ENCODE measurements around the gene CDO1.

- TF ChIP-seq CTCF (conservative IDR thresholded peaks at IDR 0.05 in 1 of 2, IDR thresholded peaks at IDR 0.05 in 1 of 2; ENCODE audit: extremely low read depth in 1 of 2, insufficient read depth in 1 of 2, low read depth in 1 of 2, low read length in 2 of 2) (no peak), EZH2 (IDR thresholded peaks at IDR 0.05; ENCODE audit: borderline replicate concordance, low read length) (no peak)
Observed at GRCh38 chr5:115857057-115857479, 40.6 kb upstream of the CDO1 start.

All from mammary epithelial cell (primary cell).